Lung (tissue), 12 donors: ENCODE measurements around the gene TPO. TPM values are rescaled to one million over a fixed set of nuclear protein-coding genes. Genes with fewer than 3 reads are reported as not detected.

Experiments
- ATAC-seq: fragments of 200-7000 bp; cut with Tn5 transposase; one replicate; pipeline ENCODE4 v1.9.1; 2020; ENCODE audit warnings: moderate number of reproducible peaks; ENCODE audit not compliant: insufficient read depth, low FRiP score
- DNase-seq, 3 donors: peaks; one replicate each; pipeline ENCODE4 v3.0.0-alpha.2; 2013 to 2017
- H3K27ac ChIP-seq, 2 donors: one replicate each; pipeline ENCODE4 v1.5.1; 2013; ENCODE audit warnings: mild to moderate bottlenecking in 2 of 2, moderate library complexity in 2 of 2, control low read depth in 1 of 2, inconsistent platforms in 1 of 2, low read depth in 1 of 2, low read length in 1 of 2
- H3K27me3 ChIP-seq, 3 donors: one replicate each; pipeline ENCODE4 v1.5.1; 2013; ENCODE audit warnings: low read length in 2 of 3; ENCODE audit not compliant: control insufficient read depth in 3 of 3, insufficient read depth in 3 of 3
- H3K36me3 ChIP-seq, 4 donors: one replicate each; pipeline ENCODE4 v1.5.1; 2013; ENCODE audit warnings: low read length in 4 of 4, mild to moderate bottlenecking in 1 of 4, moderate library complexity in 1 of 4; ENCODE audit not compliant: control insufficient read depth in 4 of 4, insufficient read depth in 4 of 4
- H3K4me1 ChIP-seq, 5 donors: one replicate each; pipeline ENCODE4 v1.5.1; 2013; ENCODE audit warnings: low read length in 5 of 5, mild to moderate bottlenecking in 2 of 5, moderate library complexity in 1 of 5; ENCODE audit not compliant: control insufficient read depth in 5 of 5, insufficient read depth in 5 of 5
- H3K4me3 ChIP-seq: one replicate; pipeline ENCODE4 v1.5.1; 2013; ENCODE audit warnings: mild to moderate bottlenecking, control low read depth, moderate library complexity
- H3K9ac ChIP-seq, 2 donors: one replicate each; pipeline ENCODE4 v1.5.1; 2013; ENCODE audit warnings: low read length in 2 of 2, control low read depth in 1 of 2; ENCODE audit not compliant: insufficient read depth in 1 of 2
- H3K9me3 ChIP-seq, 4 donors: one replicate each; pipeline ENCODE4 v1.5.1; 2013; ENCODE audit warnings: low read length in 3 of 4, mild to moderate bottlenecking in 1 of 4, moderate library complexity in 1 of 4; ENCODE audit not compliant: control insufficient read depth in 4 of 4, insufficient read depth in 3 of 4
- CTCF ChIP-seq: IDR thresholded peaks from 2 replicates; pipeline ENCODE4 v1.5.1; 2012; ENCODE audit warnings: mild to moderate bottlenecking; ENCODE audit errors: control extremely low read depth, extremely low read depth
- WGBS, 2 donors: extraction: QIAGEN DNeasy Blood & Tissue Kit; methylation state at CpG; one replicate each; pipeline ENCODE4 v1.1.7; 2013; 5-methylcytosine and 5-hydroxymethylcytosine counted together
- polyA plus RNA-seq, 2 donors: library from polyadenylated mRNA; stranded (reverse); fragments of 200-250 nt; gene quantifications; one replicate each; pipeline ENCODE4 v1.2.1, GENCODE V29; 2013
- total RNA-seq, 2 donors: library from RNA; depleted of rRNA in 1 of 2; stranded (reverse); fragments of >200 nt in 1 of 2; gene quantifications; one replicate each; pipeline ENCODE4 v1.2.1, GENCODE V29; 2014 to 2021
- donor health status: control.
- donor health status: control.
- donor health status: Bipolar disorder and iron deficiency.
- donor health status: healthy.
- donor health status: DM: yes; HTN: yes; CAD: no.

TPO gene
- total and polyA plus RNA-seq, 4 donors: 0.17 to 0.31 TPM; not detected in 2

GRCh38 chr2:1553671-1554295 lies 140.5 kb downstream of the TPO start:
- Histone ChIP-seq H3K9me3 (no peaks in the 10 kb centered on the region), H3K36me3 (no peaks in the 10 kb centered on the region), H3K27ac (no peak overlapping the region), H3K9ac (no peak overlapping the region), H3K4me3 (no peak overlapping the region), H3K4me1 (peaks cover 0 to 8% (median 4%) of the 10 kb centered on the region in 5 donors), H3K27me3 (no peaks in the 10 kb centered on the region)
- ATAC-seq (no peak), DNase-seq (peak; percentile 32 to 72 (median 68))
- WGBS, 2 donors: 65 to 68% methylated on average over 9 of the region's 9 CpGs
- no peak for TF ChIP-seq CTCF

GRCh38 chr2:1556286-1556685 lies 143.0 kb downstream of the TPO start:
- Histone ChIP-seq H3K36me3 (no peaks in the 10 kb centered on the region), H3K27ac (no peak overlapping the region), H3K4me3 (no peak overlapping the region), H3K4me1 (peaks cover 0 to 8% (median 4%) of the 10 kb centered on the region in 5 donors), H3K27me3 (peaks cover 0 to 6% (median 0%) of the 10 kb centered on the region in 3 donors), H3K9ac (no peak overlapping the region), H3K9me3 (no peaks in the 10 kb centered on the region)
- no peak for DNase-seq
- no peak for ATAC-seq
- WGBS, 2 donors: 92 to 96% methylated on average over 9 of the region's 9 CpGs
- TF ChIP-seq CTCF: no peak

- no peak for ATAC-seq
- H3K4me3 ChIP-seq: no peak overlapping the region
These were observed 143.7 kb downstream of the TPO start for GRCh38 chr2:1556776-1557466.

More at GRCh38 chr2:1556776-1557466, 143.7 kb downstream of the TPO start:
- H3K36me3 ChIP-seq: no peaks in the 10 kb centered on the region
- peaks cover 0 to 8% (median 4%) of the 10 kb centered on the region in 5 donors for H3K4me1 ChIP-seq
- no peak for TF ChIP-seq CTCF
- peaks cover 0 to 6% (median 0%) of the 10 kb centered on the region in 3 donors for H3K27me3 ChIP-seq
- DNase-seq: no peak
- H3K9me3 ChIP-seq: no peaks in the 10 kb centered on the region
- no peak overlapping the region for H3K27ac ChIP-seq
- no peak overlapping the region for H3K9ac ChIP-seq
- 91 to 93% methylated on average over 13 of the region's 13 CpGs for WGBS, 2 donors
